PFSK-1 (cell line): ENCODE measurements around the gene RXFP4.

ENCODE experiments used
- POLR2AphosphoS5 ChIP-seq: IDR thresholded peaks from 2 replicates; pipeline ENCODE4 v1.6.1; 2012; ENCODE audit warnings: low read depth, mild to moderate bottlenecking, control low read depth, low read length, moderate library complexity
- REST ChIP-seq, 2 experiments: IDR thresholded peaks; 2 replicates each; pipeline versions ENCODE4 v1.6.1 to v1.8.0; 2011 to 2012; ENCODE audit warnings: low read depth in 2 of 2, low read length in 2 of 2, control low read depth in 1 of 2, inconsistent platforms in 1 of 2, mild to moderate bottlenecking in 1 of 2, moderate library complexity in 1 of 2; ENCODE audit not compliant: insufficient read depth in 1 of 2
- SIN3A ChIP-seq: IDR thresholded peaks from 2 replicates; pipeline ENCODE4 v1.6.1; 2012; ENCODE audit warnings: mild to moderate bottlenecking, low read length, moderate library complexity, borderline replicate concordance; ENCODE audit not compliant: insufficient read depth
- TAF1 ChIP-seq: IDR thresholded peaks from 2 replicates; pipeline ENCODE4 v1.6.1; 2012; ENCODE audit warnings: low read length, control low read depth, borderline replicate concordance; ENCODE audit not compliant: insufficient read depth

GRCh38 chr1:155977690-155978324 lies 36.4 kb downstream of the RXFP4 start:
- TF ChIP-seq POLR2AphosphoS5 = no peak
- TF ChIP-seq REST (IDR thresholded peaks at IDR 0.05; ENCODE audit: insufficient read depth in 1 of 2, low read depth in 2 of 2, low read length in 2 of 2) = no peak
- TF ChIP-seq SIN3A = no peak
- TF ChIP-seq TAF1 = no peak
